ENCODE measurements around the gene YARS1.

YARS1 gene

DNA sequence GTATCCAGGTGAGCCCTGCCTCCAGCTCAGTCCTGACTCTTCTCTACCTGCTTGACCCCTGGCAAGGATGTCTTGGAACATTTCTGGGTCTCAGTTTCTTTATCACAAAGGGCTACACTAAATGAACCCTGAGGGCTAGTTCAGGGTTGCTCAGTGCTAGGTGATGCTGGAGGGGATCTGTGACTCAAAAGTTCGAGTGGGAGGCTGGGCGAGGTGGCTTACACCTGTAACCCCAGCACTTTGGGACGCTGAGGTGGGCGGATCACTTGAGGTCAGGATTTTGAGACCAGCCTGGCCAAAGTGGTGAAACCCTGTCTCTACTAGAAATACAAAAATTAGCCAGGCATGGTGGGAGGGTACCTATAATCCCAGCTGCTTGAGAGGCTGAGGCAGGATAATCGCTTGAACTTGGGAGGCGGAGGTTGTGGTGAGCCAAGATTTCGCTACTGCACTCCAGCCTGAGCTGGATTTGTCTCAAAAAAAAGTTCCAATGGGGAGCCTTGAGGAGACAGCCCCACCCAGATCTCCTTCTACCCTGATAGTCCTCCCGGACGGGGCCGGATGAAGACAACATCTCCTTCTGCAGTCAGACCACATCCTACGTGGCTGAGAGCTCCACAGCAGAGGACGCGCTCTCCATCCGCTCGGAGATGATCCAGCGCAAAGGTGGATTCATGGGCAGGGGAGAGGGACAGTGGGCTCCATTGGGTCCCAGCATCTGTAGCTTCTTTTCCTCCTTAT, 48.9 kb downstream of the YARS1 start:
- no peak for TF ChIP-seq ZNF274 (IDR thresholded peaks at IDR 0.05; ENCODE audit: low read depth, low read length)
- no peak overlapping the region for H3K4me3 ChIP-seq (ENCODE audit: low read length)

DNA sequence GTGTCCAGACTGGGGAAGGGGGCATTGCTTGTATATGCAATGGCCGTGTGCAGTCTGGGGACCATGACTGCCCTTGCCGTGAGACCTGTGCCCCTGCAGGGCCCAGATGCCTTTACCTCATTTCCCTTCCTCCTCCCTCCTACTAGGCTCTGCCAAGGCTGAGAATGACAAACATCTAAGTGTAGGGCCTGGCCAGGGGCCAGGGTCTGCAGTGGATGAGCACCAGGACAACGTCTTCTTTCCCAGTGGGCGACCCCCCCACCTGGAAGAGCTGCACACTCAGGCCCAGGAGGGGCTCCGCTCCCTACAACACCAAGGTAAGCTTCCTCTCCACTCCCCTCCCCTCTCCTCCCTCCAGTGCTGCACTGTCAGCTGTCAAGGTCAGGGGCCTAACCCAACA, 49.5 kb downstream of the YARS1 start:
- H3K4me3 ChIP-seq (ENCODE audit: low read length) = no peak overlapping the region

DNA sequence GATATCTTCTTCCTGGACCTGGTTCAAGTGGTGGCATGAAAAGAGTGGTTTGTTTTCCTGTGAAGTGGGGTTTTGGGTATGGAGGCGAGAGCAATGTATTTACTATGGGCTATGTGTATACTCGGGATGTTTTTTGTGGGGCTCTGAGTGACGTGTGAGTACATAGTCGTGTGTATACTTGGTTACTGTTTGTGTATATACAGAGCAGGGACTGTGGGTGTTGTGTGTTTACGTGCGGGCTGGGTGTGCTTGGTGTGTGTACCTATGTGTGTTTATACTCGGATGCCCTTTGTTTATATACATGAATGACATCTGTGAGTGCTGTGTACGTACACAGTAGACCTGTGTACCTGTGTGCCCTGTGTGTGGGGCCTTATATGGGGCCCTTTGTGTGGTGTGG, 50.0 kb downstream of the YARS1 start:
- no peak overlapping the region for H3K4me3 ChIP-seq (ENCODE audit: low read length)
- TF ChIP-seq ZNF274 (IDR thresholded peaks at IDR 0.05; ENCODE audit: low read depth, low read length) = no peak

More for the DNA sequence above, 49.5 kb downstream of the YARS1 start:
- no peak for TF ChIP-seq ZNF274 (IDR thresholded peaks at IDR 0.05; ENCODE audit: low read depth, low read length)

DNA sequence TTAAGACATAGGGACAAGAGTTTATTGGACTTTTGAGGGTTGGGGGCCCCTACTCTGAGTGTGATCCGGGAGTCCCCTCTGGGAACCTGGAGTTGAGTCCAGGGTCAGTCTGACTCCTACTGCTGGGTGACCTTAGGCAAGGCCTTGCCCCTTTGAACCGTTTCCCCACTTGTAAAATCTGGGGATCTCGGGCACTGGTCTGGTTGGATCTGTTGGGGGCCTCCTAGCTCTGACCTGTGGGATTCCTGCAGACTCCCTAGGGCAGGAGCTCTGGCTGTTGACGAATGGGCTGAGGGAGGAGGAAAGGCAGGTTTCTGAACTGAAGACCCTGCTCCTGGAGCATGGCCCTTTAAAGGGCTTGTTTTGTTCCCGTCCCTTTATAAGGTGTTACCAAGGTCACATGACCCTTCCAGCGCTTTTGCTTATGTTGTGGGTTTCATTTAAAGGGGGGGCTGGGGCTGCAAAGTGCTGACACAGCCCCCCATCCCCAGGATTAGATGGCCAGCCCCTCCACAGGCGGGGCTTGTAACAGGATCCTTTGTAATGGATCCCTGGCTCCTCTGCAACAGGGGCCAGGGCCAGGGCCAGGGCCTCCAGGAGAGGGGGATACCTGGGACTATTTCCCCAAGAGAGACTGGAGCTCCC, 50.7 kb downstream of the YARS1 start:
- TF ChIP-seq ZNF274 (IDR thresholded peaks at IDR 0.05; ENCODE audit: low read depth, low read length) = no peak
- H3K4me3 ChIP-seq (ENCODE audit: low read length) = no peak overlapping the region

DNA sequence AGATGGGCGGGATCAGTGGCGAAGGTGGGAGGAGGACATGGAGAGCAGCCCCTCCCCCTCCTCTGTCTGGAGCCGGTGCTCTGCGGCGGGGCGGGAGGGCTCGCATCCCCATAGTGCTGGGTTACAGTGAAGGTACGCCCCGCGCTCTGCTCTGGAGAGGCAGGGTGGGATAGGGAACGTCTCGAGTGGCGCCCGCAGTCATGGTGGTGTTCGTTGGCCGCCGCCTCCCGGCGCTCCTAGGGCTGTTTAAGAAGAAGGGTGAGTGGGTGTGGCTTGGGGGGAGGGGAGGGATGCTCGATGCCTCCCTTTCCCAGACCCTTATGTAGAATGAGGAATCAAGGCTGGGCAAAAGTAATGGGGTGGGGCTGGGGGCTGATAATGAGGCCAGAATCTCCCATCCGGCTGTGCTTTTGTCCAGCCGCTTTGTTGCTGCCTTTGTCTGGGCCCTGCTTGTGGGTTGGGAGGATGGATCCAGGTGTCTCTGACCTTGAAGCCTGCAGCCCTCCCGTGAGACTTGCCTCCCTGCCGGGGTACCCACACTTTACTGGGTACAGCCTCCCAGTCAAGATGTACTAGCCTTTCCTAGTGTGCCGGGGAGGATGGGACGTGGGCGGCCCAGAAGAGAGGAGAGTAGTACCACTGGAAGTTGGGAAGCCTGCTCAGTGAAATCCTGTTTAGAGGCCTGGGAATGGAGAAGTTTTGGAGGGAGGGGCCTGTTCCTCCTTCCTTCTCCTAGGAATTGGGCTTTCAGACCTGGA, 51.4 kb downstream of the YARS1 start:
- no peak for TF ChIP-seq ZNF274 (IDR thresholded peaks at IDR 0.05; ENCODE audit: low read depth, low read length)
- H3K4me3 ChIP-seq (ENCODE audit: low read length) = no peak overlapping the region

DNA sequence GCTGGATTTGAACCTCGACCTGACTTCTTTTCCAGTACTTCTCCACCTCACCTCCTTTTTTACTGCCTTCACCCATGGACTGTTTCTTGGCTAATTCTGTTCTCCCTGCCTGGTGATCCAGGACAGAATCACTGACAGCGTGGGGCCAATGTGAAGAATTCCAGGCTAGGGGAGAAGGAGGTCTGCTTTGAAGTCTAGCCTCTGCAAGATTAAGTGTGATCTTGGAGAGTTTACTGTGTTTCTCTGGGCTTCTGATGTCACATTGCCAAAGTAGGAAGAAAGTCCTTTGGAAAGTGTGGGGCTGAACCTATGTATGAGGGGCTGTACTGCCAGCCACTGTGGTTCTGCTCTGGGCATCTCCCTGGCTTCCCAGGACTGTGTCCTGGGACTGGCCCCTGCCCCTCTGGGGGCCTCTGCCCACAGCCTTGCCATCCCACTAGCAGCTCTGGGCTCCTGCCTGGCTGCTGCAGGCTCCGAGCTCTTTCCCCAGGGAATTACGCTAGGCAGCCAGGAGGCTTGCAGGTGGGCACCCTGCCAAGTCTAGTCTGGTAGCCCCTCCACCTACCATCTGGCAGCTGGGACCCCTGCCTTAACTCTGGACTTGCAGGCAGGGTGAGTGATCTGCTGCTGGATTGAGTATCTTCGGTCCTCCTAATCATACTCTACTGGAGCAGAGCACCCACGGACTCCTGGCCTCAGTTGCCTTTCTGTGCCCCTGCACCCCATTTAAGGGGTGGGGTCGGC, 52.2 kb downstream of the YARS1 start:
- no peak for TF ChIP-seq ZNF274 (IDR thresholded peaks at IDR 0.05; ENCODE audit: low read depth, low read length)
- no peak overlapping the region for H3K4me3 ChIP-seq (ENCODE audit: low read length)

DNA sequence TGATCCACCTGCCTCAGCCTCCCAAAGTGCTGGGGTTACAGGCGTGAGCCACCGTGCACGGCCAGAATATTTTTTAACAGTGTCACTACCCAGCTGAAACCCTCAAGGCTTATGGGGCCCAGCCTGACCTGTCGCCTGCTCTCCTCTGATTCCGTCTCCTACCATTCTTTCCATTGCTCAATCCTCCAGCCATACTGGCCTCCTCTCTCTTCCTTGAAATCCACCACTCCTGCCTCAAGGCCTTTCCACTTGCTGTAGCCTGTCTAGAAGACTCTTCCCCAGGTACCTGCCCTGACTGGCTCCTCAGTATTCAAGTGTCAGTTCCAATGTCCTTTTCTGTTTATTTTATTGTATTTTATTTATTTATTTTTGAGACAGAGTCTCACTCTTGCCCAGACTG, 53.9 kb downstream of the YARS1 start:
- H3K4me3 ChIP-seq (ENCODE audit: low read length) = no peak overlapping the region

DNA sequence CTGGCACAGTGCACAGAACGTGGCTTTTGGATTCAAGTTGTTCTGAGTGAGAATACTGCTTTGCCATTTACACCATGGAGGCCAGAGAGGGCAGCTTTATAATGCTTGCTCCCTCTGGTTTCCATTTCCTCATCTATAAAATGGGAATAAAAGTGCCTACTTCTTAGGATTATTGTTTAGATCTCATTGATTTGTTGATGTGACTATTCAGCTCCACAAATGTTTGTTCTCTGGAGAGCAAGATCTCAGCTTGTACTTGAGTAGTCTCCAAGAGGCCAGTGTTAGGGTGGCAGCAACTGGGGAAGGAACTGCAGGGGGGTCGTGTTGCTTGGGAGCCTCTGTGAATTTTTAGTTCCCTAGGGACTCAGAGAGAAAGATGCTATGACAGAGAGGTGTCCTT, 55.2 kb downstream of the YARS1 start:
- no peak overlapping the region for H3K4me3 ChIP-seq (ENCODE audit: low read length)
- TF ChIP-seq ZNF274 (IDR thresholded peaks at IDR 0.05; ENCODE audit: low read depth, low read length) = no peak

More for the DNA sequence above, 53.9 kb downstream of the YARS1 start:
- TF ChIP-seq ZNF274 (IDR thresholded peaks at IDR 0.05; ENCODE audit: low read depth, low read length) = no peak

DNA sequence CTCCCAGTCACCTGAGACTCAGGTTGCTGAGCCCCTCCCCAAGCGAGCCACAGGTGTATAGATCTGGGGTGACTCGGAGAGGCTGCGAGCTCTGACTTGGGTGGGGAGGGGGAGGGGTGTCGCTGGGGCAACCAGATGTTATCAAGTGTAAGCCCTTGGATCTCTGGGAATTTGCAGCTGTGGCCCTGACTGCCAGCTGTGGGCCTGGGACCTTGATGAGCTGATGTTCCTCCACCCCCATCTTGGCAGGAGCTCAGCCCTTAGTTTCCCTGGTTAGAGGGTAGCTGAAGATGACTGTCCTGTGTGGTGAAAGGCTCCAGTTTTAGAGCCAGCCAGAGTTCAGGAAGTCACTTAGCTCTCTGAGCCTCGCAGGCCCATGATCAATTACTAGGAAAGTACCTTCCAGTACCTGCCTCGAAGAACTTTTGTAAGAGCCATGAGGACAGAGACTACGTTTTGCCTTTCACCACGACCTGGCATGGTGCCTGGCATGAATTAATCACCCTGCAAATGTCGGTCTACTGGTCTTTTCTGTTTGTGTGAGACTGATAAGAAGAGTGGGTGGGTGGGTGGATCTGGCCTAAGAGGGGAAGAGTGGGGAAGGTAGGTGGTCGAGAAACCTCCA, 55.8 kb downstream of the YARS1 start:
- no peak for TF ChIP-seq ZNF274 (IDR thresholded peaks at IDR 0.05; ENCODE audit: low read depth, low read length)

DNA sequence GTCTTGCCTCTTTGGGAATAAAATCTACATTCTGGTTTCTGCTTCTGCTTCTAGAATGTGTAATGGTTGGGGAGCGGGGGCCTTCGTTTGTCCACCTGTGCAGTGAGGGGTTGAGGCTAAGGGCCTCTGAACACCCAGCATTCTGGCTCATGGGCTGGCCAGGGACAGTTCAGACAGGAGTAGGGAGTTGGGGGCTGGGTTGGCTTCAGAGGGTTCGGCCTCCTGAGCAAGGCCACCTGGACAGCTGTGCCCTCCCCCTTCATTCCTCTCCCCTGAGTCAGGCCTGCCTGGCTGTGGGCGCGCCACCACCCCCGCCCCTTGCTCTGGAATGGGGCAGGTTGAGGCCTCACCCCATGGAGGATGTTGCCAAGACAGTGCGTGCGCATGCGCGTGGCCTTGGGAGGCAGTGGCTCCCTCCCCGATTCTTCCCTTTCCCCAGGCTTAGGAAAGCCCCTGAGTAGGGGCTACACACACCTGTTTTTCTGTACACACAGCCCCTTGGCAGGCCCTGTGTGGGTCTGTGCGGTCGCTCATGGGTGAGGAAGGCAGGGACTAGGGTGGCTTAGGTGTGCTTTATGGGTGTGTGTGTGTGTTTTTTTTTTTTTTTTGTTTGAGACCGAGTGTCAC, 57.0 kb downstream of the YARS1 start:
- H3K4me3 ChIP-seq (ENCODE audit: low read length) = no peak overlapping the region
- no peak for TF ChIP-seq ZNF274 (IDR thresholded peaks at IDR 0.05; ENCODE audit: low read depth, low read length)

More for the DNA sequence above, 55.8 kb downstream of the YARS1 start:
- H3K4me3 ChIP-seq (ENCODE audit: low read length) = no peak overlapping the region

DNA sequence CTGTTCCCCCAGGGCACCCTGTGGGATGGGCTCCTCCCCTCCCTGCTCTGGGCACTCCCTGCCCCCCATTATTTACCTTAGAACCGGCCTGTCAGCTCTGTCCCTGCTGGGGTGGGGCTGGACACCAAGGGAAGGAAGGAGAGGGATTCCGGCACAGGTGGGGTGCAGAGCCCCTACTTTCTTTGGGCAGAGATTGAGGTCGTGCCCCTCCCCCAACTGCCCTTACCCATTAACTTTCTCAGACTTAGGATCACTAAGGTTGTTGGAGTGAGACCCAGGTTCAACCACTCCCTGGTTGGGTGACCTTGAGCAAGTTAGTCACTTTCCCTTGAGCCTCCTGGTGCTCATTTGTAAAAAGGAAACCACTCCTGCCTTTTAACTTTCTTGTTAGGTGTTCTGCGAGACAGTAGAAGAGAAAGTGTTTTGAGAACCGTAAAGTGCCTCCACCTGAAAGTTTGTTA, 57.6 kb downstream of the YARS1 start:
- no peak overlapping the region for H3K4me3 ChIP-seq (ENCODE audit: low read length)
- TF ChIP-seq ZNF274 (IDR thresholded peaks at IDR 0.05; ENCODE audit: low read depth, low read length) = no peak

DNA sequence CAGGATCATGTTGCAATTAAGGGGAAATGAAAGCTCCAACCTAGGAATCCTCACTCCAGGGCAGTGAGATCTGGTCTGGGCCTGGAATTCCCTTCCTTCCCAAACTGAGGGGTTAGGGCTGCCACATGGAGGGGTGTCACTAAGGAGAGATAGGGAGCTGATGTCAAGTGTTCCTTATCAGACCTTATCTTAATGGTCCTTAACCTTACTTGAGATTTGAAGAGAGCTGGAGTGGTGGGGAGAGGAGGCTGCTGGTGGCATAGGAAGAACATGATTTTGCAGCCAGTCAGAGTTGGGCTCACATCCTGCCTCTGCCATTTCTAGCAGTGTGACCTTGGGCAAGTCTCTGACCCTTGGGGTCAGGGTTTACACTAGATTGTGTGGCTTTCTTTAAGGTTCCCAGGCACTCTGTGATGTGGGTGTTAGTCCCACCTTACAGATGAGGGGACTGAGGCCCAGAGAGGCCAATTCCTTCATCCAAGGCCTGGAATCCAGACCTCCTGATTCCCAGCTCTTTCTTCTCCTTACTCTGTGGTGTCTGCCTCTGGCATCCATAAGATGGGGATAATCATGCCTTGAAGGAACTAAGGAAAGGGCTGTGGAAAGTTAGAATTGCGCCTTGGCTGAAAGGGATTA, 58.2 kb downstream of the YARS1 start:
- no peak for TF ChIP-seq ZNF274 (IDR thresholded peaks at IDR 0.05; ENCODE audit: low read depth, low read length)
- no peak overlapping the region for H3K4me3 ChIP-seq (ENCODE audit: low read length)
